Measurements from ENCODE around the gene SMAD3. TPM values are rescaled to one million over a fixed set of nuclear protein-coding genes. Genes with fewer than 3 reads are reported as not detected.

SMAD3 gene
- total RNA-seq, 1 donor from 2014 or later = 53.5 TPM

- TF ChIP-seq POLR2A (IDR thresholded peaks at IDR 0.05) = no peak
- no peak for TF ChIP-seq POLR2AphosphoS5 (IDR thresholded peaks at IDR 0.05; ENCODE audit: insufficient read depth in 1 of 2, low read depth in 1 of 2)
- TF ChIP-seq CTCF (IDR thresholded peaks at IDR 0.05) = no peak
- Histone ChIP-seq H3K36me3 (no peaks in the 10 kb centered on the region), H3K4me1 (peaks cover 99% of the 10 kb centered on the region), H3K27ac (peak overlapping the region; percentile 94), H3K9me3 (no peaks in the 10 kb centered on the region), H3K27me3 (no peaks in the 10 kb centered on the region), H3K4me3 (no peak overlapping the region)
- no peak for DNase-seq (ENCODE audit: extremely low spot score in 2 of 2)
- intact Hi-C loops (cut with DNase I) = no loop called here
Observed at GRCh38 chr15:67136802-67137201, 71.4 kb downstream of the SMAD3 start.

- Histone ChIP-seq H3K27ac (peak overlapping the region; percentile 94), H3K27me3 (no peaks in the 10 kb centered on the region), H3K4me3 (peak overlapping the region in 1 of 2 donors; percentile 24), H3K36me3 (no peaks in the 10 kb centered on the region), H3K4me1 (peaks cover 99% of the 10 kb centered on the region), H3K9me3 (no peaks in the 10 kb centered on the region)
- TF ChIP-seq POLR2AphosphoS5 (IDR thresholded peaks at IDR 0.05; ENCODE audit: insufficient read depth in 1 of 2, low read depth in 1 of 2) (no peak), CTCF (IDR thresholded peaks at IDR 0.05) (no peak), POLR2A (IDR thresholded peaks at IDR 0.05) (no peak)
- DNase-seq (ENCODE audit: extremely low spot score in 2 of 2) = no peak
- intact Hi-C loops (cut with DNase I) = no loop called here
Observed at GRCh38 chr15:67137319-67137718, 71.9 kb downstream of the SMAD3 start.

- Histone ChIP-seq H3K27me3 (no peaks in the 10 kb centered on the region), H3K36me3 (no peaks in the 10 kb centered on the region), H3K4me3 (peak overlapping the region; percentile 24 to 35), H3K9me3 (no peaks in the 10 kb centered on the region), H3K4me1 (peaks cover 100% of the 10 kb centered on the region), H3K27ac (peak overlapping the region; percentile 94)
- TF ChIP-seq POLR2AphosphoS5 (IDR thresholded peaks at IDR 0.05; ENCODE audit: insufficient read depth in 1 of 2, low read depth in 1 of 2) (no peak), POLR2A (IDR thresholded peaks at IDR 0.05) (no peak), CTCF (IDR thresholded peaks at IDR 0.05) (no peak)
- intact Hi-C loops (cut with DNase I) = no loop called here
- no peak for DNase-seq (ENCODE audit: extremely low spot score in 2 of 2)
Observed at GRCh38 chr15:67137951-67138848, 72.8 kb downstream of the SMAD3 start.

- no peak for DNase-seq (ENCODE audit: extremely low spot score in 2 of 2)
- Histone ChIP-seq H3K27ac (peak overlapping the region; percentile 94), H3K36me3 (no peaks in the 10 kb centered on the region), H3K4me3 (peak overlapping the region; percentile 24 to 35), H3K9me3 (no peaks in the 10 kb centered on the region), H3K27me3 (no peaks in the 10 kb centered on the region), H3K4me1 (peaks cover 100% of the 10 kb centered on the region)
- TF ChIP-seq POLR2AphosphoS5 (IDR thresholded peaks at IDR 0.05; ENCODE audit: insufficient read depth in 1 of 2, low read depth in 1 of 2) (peak in 1 of 2 donors; percentile 20), POLR2A (IDR thresholded peaks at IDR 0.05) (no peak)
- intact Hi-C loops (cut with DNase I) = no loop called here
Observed at GRCh38 chr15:67138891-67139855, 73.8 kb downstream of the SMAD3 start.

GRCh38 chr15:67140078-67140833 lies 74.9 kb downstream of the SMAD3 start:
- Histone ChIP-seq H3K4me3 (no peak overlapping the region), H3K4me1 (peaks cover 100% of the 10 kb centered on the region), H3K27ac (peak overlapping the region; percentile 94), H3K9me3 (no peaks in the 10 kb centered on the region), H3K36me3 (no peaks in the 10 kb centered on the region), H3K27me3 (no peaks in the 10 kb centered on the region)
- intact Hi-C loops (cut with DNase I) = no loop called here
- DNase-seq (ENCODE audit: extremely low spot score in 2 of 2) = no peak
- TF ChIP-seq POLR2A (IDR thresholded peaks at IDR 0.05) = no peak
- no peak for TF ChIP-seq CTCF (IDR thresholded peaks at IDR 0.05)
- TF ChIP-seq POLR2AphosphoS5 (IDR thresholded peaks at IDR 0.05; ENCODE audit: insufficient read depth in 1 of 2, low read depth in 1 of 2) = no peak
